Measurements from ENCODE around the gene PRR16.
"Not testable (repeated sequence)": the region's sequence is repeated elsewhere in the genome, so short reads cannot be mapped to it uniquely, and the experiment has no call there.

The PRR16 gene

DNA sequence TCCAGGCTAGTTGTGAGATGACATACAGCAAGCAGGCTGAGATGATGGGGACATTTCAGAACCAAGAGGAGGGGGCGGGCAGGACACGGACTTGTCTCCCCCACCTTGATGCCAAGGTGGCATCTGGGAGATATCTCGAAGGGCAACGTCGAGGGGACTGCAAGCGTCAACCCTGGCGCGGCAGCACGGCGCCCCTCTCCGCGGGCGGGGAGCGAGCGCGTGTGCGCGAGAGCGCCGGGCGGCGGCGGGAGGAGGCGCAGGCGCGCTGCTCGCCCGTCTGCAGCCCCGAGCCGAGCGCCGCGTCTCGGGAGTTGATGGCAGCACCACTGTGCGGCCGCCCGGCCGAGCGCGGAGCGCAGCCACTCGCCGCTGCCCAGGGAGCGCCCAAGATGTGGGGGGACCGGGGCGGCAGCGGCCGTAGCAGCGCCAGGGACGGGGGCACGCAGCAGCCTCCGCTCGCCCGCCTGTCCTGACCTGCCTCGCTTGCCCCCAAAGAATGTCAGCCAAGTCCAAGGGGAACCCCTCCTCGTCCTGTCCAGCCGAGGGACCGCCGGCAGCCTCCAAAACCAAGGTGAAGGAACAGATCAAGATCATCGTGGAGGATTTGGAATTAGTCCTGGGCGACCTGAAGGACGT is at the start of gene PRR16:
TSS of gene PRR16 (plus strand) at position 310 of the 636 bp plus-strand sequence.
- in situ Hi-C loops (cut with MboI; ENCODE audit: low sequenced_read_pairs), result no loop called here

DNA sequence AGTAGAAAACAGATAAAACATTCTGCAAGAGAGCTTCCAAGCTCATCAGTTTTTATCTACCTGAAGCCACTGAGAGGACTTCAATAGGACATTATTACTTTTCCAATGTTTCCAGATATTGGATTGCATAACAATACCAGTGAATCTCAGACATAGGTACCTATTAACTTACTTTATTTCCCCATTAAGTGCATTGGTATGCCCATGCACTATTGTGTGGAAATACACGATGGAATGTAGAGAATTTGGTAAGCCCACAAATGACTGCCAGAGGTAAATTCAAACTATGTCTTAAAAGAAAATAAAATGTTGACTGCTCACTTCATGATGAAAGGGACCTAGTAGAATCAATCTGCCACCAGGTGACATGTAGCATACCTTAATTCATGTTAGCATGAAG is 48.1 kb upstream of the PRR16 start:
- in situ Hi-C loops (cut with MboI; ENCODE audit: low sequenced_read_pairs), result no loop called here

DNA sequence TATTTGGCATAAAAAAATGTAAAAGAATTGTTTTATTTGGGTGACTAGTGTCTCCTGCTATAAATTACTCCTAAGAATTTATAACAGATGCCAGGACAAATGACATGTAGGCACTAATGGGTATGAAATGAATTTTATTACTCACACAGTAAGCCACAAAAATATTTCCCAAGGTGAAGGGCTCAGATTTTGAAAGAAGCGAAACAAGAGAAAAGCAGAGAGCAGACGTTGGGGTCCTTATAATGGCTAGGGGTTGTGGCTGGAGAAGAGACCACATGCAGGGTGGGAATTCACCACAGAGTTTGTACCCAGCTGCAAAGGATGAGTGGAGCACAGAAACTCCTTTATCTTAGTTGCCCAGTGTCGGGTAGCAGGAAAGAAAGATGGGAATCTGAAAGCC is 45.0 kb upstream of the PRR16 start:
- in situ Hi-C loops (cut with MboI; ENCODE audit: low sequenced_read_pairs), result no loop called here

DNA sequence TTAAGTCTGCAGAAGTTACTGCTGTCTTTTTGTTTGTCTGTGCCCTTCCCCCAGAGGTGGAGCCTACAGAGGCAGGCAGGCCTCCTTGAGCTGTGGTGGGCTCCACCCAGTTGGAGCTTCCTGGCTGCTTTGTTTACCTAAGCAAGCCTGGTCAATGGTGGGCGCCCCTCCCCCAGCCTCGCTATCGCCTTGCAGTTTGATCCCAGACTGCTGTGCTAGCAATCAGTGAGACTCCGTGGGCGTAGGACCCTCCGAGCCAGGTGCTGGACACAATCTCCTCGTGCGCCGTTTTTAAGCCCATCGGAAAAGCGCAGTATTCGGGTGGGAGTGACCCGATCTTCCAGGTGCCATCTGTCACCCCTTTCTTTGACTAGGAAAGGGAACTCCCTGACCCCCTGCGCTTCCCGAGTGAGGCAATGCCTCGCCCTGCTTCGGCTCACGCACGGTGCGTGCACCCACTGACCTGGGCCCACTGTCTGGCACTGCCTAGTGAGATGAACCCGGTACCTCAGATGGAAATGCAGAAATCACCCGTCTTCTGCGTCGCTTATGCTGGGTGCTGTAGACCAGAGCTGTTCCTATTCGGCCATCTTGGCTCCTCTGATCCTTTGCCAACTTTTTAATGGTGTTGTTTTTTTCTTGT is 37.3 kb upstream of the PRR16 start:
- in situ Hi-C loops (cut with MboI; ENCODE audit: low sequenced_read_pairs), result not testable (repeated sequence)

DNA sequence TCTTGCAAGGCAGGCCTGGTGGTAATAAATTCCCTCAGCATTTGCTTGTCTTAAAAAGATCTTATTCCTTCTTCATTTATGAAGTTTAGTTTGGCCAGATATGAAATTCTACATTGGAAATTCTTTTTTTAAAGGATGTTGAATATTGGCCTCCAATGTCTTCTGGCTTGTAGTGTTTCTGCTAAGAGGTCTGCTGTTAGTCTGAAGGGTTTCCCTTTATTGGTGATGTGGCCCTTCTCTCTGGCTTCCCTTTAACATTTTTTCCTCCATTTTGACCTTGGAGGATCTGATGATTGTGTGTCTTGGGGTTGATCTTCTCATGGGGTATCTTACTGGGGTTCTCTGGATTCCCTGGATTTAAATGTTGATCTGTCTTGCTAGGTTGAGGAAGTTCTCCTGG is 33.5 kb upstream of the PRR16 start:
- in situ Hi-C loops (cut with MboI; ENCODE audit: low sequenced_read_pairs), result no loop called here

DNA sequence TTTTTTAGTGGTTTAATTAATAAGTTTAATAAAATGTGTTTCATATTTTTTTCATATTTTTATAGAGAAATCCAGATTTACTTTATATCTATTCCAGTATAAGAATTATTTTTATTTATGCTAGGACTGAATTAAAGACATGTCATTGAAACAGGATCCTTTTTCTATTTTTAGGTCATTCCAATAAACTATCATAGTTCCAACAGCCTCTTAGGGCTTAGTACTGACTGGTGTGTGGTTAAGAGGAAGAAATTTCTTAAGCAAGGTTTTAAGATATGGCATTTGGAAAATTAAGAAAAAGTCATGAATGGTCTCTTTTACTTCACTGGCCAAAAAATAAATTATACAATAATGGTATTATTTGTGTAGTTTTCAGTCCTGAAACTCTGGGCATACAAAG is 31.2 kb upstream of the PRR16 start:
- in situ Hi-C loops (cut with MboI; ENCODE audit: low sequenced_read_pairs), result no loop called here

DNA sequence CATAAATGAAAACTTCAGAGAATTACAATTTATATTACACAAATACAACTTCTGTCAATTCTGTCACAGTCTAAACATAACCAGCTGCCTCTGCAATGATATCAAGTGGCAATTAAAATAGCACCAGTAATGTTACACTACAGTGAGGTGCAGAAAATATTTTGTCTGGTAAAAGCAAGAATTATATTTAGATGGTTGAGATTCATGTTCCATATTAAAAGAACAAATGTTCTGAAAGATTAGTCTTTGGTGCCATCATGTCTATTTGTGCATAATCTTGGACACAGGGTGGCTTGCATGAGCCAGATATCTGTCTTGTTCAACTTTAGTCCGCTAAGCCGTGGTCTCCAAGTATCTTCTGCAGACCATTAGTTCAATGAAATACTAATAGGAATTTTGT is 29.0 kb upstream of the PRR16 start:
- in situ Hi-C loops (cut with MboI; ENCODE audit: low sequenced_read_pairs), result no loop called here

DNA sequence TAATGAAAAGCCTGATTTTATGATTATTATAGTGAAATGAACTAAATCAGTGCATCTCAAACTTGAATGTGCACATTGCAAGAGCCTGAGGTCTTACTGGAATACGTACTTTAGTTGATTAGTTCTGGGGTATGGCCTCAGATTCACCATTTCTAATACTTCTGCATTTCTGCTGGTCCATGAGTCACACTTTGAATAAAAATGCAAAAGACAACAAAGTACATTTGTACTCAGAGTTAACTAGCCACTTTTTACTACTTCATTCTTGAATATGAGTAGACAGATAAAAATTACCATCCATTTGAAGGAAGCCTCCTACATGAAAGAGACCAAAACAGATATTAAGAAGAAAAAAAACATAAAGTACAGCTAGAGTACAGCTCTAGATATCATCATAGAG is 27.1 kb upstream of the PRR16 start:
- in situ Hi-C loops (cut with MboI; ENCODE audit: low sequenced_read_pairs), result no loop called here

DNA sequence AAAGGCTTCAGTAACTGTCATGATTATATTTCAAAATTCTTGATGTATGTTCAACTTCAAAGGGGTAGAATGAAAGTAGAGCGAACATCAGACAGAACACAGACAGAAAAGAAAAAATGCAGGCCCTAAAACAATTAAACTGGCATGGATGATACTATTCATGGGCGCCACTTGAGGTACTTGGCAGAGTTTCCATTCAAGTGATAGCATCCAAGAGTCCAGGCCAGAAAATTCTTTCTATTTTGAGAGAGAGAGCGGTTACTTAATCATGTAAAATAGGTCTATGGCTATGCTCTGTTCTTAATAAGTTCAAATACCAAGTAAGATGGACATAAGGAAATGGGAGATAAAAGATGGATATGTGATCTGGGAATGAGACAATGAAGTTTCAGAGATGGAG is 21.4 kb upstream of the PRR16 start:
- in situ Hi-C loops (cut with MboI; ENCODE audit: low sequenced_read_pairs), result no loop called here

DNA sequence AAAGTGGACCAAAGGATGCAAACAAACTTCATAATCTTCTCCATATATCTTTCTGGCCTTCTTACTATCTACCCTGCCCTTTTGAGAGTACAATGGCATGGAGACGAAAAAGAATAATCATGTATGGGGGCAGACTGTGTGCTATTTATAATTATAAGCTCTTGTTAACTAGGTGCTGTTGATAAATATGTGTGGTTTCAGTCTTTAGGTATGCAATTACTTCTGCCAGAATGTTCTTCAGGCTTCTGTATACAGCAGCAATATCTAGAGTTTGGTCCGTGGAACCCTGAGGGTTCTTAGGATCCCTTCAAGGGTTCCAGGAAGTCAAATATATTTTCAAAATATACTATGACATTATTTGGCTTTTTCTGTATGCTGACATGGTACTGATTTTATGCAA is 20.5 kb upstream of the PRR16 start:
- in situ Hi-C loops (cut with MboI; ENCODE audit: low sequenced_read_pairs), result no loop called here

DNA sequence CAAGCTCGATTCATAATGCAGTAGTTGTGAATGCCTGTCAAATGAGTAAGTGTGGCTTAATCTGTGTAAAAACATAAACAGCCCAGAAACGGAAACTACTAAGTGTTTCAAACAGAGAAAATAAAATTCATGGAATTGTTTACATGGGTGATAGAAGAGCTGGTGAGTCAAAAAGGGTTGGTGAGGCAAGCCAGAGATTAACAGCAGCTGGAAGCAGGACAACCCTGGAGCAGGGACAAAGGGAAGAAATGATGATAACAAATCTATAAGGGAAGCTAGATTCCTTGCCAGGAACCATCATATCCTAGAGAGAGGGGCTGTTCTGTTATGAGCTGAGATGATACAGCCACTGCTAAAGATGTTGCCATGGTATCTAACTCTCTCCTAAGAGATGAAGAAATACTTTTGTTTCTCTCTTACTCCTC is 18.0 kb upstream of the PRR16 start:
- in situ Hi-C loops (cut with MboI; ENCODE audit: low sequenced_read_pairs), result no loop called here

DNA sequence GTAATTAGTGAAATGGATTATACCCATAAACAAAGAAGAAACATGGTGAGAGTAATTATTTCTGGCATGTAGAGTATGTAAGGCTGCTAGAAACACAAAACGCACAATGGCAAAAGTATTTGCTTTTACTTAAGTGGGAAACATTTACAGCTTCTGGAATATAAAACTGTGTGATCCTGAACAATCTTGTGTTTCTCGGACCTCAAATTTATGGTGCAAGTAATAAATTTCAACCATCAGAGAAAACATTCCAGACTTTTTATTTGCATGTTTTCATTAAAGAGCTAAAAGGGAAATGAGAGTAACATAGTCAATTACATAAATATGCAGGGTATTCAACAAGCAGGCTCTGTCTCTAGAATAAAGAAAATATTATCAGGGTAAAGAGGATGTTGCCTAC is 17.2 kb upstream of the PRR16 start:
- in situ Hi-C loops (cut with MboI; ENCODE audit: low sequenced_read_pairs), result no loop called here

DNA sequence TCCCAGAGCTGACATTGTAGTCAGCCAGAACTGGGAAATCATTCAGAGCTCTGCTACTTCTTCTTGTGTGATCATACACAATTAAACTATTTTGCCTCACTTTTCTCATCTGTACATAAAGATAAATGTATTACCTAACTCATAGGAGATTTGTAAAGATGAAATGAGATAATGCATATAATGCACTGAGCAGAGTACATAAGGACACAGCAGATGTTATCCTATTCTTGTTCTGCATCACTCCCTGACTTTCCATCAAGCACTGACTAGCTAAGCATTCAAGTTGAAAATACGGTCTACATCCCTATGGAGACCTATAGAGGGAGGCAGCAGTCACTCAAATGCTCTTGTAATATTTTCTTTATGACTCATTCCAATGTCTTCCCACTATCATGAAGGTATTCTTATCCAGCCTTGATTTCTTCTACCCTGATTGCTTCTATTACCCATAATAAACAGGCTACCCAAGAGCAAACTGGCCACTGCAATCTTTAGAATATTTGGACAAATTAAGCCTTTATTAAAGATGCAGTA is 16.3 kb upstream of the PRR16 start:
- in situ Hi-C loops (cut with MboI; ENCODE audit: low sequenced_read_pairs), result no loop called here

DNA sequence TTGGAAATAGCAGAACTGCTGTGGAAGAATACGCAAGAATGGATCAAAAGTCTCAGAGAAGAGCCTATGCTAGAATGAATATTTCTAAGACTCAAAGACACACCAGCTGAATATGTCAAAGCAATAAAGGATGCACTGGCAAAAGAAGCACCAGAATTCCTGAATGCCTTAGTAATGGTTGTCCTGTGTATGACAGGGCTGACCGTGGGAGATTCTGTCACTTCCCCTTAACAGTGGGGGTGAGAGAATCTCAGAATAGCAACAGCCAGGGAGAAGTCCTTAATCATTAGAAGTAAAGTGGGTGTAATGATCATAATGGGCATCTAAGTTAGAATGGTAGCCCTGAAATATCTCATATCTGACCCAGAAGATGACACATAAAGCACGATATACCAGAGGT is 14.6 kb upstream of the PRR16 start:
- in situ Hi-C loops (cut with MboI; ENCODE audit: low sequenced_read_pairs), result no loop called here

DNA sequence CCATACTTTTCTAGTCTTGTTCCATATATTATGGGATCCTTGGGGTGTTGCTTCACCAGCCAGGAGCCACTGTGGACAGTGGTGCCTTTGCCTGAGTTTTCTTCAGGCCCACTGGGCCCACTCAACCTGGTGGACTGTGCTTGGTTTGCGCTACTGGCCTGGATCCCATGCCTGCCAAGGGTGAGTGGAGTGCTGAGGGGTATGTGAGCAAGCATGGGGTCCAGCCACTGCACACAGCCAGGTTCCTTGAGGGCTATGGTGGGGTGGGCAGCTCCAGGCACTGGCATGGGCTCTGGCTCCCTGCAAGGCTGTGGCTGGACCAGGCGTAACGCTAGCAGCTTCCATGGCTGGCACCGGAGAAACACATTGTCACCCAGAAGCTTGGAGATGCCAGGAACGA is 13.2 kb upstream of the PRR16 start:
- in situ Hi-C loops (cut with MboI; ENCODE audit: low sequenced_read_pairs), result no loop called here

DNA sequence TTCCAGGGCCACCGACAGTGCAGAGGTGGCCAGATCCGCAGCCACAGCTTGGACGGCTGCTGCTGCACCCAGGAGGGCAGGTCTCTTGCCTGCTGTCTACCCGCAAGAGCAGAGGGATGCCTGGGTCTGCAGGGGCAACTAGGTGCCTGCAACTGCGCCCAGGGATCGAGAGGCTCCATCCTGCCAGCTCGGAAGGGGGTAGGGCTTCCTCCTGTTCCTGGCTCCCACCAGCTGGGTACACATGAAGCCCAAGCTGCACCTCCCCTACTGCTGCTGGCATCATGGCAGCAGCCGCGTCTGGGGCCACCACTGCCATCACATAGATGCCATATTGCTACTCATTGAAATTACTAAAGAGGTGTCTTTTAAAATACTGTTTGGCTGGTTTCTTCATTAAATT is 12.7 kb upstream of the PRR16 start:
- in situ Hi-C loops (cut with MboI; ENCODE audit: low sequenced_read_pairs), result no loop called here

DNA sequence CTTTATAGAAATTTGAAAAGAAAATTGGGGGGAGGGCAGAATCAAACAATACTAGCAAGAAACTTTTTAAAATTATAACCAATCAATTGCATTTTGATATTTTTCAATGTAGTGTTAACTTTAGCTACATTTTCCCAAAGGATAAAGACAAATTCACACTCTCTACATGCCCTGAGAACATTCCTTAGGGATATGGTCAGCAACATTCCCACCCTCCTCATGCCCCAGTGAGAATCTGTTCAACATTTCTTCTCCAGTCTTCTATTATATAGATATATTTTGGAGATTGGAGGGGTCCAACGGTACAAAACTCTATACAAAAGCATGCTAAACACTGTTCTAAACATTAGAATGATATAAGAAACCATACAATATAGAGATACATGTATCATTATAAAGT is 11.6 kb upstream of the PRR16 start:
- in situ Hi-C loops (cut with MboI; ENCODE audit: low sequenced_read_pairs), result no loop called here

DNA sequence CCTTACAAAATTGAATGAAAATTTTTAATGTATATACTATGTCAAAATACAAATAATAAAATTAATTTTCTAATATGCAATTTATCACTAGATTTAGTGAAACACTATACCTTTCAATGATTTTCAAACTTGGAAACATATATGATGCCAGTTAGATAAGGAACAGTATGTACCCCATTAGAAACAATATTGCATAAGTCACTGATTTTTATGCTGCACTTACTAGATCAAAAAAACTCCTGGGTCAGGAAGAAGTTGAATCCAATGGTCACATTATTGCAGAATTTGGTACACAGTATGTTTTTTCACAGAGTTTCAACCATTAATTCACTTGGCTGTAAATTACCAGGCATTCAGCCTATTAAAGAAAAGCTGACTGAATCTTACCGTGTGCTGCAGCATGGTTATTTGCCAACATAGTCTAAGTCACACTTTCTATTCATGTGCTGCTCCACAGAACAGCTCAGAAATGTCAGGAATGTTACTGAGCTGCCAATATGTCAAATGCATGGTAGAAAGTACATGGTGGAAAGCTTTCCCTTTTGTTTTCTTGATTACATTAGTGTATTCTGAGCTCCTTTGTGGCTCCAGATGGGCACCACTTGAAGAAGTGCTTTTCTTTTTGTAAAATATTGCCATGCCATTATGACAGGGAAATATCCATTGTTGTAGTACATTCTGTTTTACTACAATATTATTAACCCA is 9.9 kb upstream of the PRR16 start:
- in situ Hi-C loops (cut with MboI; ENCODE audit: low sequenced_read_pairs), result no loop called here

DNA sequence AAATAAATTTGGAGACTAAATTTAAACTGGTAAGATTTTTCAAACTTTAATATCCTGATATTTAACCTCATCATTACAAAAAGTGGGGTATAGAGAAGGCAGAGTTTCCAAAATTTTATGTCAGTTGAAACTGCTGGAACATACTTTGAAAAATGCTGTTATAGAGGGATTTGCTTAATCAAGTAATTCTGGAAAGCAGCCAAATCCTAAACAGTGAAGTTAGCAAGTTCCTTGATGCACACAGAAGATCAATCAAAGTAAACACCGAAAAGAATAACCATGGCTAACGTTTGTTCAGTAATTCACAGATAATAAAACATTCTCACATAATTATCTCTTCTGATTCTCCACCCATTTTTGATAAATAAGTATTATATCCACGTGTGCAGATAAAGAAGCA is 8.1 kb upstream of the PRR16 start:
- in situ Hi-C loops (cut with MboI; ENCODE audit: low sequenced_read_pairs), result no loop called here

DNA sequence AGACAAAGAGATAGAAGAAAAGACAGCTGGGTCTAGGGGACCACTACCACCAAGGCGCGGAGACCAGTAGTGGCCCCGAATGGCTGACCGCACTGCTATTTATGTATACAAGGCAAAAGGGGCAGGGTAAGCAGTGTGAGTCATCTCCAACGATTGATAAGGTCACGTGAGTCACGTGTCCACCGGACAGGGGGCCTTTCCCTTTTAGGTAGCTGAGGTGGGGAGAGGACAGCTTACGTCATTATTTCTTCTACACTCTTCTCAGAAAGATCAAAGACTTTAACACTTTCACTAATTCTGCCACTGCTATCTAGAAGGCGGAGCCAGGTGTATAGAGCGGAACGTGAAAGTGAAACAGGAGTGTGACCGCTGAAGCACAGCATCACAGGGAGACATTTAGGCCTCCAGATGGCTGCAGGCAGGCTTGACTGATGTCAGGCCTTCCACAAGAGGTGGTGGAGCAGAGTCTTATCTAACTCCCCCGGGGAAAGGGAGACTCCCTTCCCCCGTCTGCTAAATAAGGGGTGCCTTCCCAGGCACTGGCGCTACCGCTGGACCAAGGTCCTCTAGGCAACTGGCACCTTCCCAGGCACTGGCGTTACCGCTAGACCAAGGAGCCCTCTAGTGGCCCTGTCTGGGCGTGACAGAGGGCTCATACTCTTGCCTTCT is 6.1 kb upstream of the PRR16 start:
- in situ Hi-C loops (cut with MboI; ENCODE audit: low sequenced_read_pairs), result no loop called here

DNA sequence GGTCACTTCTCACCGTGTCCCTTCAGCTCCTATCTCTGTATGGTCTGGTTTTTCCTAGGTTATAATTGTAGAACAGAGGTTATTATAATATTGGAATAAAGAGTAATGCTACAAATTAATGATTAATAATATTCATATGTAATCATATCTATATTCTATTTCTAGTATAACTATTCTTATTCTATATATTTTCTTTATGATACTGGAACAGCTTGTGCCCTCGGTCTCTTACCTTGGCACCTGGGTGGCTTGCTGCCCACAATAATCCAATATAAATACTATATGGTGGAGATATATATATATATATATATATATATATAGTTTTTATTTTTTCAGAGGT is 5.6 kb upstream of the PRR16 start:
- in situ Hi-C loops (cut with MboI; ENCODE audit: low sequenced_read_pairs), result not testable (repeated sequence)

DNA sequence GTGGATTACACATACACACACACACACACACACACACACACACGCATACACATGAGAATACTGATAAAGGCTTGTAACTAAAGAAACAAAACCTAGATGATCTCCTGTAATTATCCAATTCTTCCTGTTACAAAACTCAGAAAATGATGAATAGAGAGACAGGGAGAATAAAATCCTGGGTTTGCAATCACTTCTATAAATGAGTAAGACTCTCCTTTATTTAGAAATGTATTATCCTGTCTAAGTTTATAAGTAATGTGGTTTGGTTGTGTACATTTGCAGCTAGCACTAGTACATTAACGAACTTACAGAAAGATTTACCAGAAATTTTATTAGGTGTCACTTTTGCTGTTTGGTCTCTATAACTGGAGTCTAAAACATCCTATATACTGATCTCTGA is 2.8 kb upstream of the PRR16 start:
- in situ Hi-C loops (cut with MboI; ENCODE audit: low sequenced_read_pairs), result no loop called here

Data from HL-60/S4 treated with retinoic acid at 250 ng/mL for 4 days and 3 days (cell line).